CD14-positive monocyte (primary cell): ENCODE results near the gene SLAMF9. TPM values are rescaled to one million over a fixed set of nuclear protein-coding genes. Genes with fewer than 3 reads are reported as not detected.

Experiments used
- DNase-seq, 3 donors: peaks; one replicate each; pipeline ENCODE4 v3.0.0-alpha.2; 2011 to 2022
- H2AFZ ChIP-seq: 2 replicates; pipeline ENCODE4 v1.6.0; 2012; ENCODE audit warnings: mild to moderate bottlenecking, low read depth, low read length, inconsistent platforms; ENCODE audit not compliant: insufficient read depth, poor library complexity, severe bottlenecking
- H3K27ac ChIP-seq, 2 donors: 1 replicate in 1 of 2; 2 replicates in 1 of 2; pipeline ENCODE4 v1.5.1; 2012 to 2013; ENCODE audit warnings: low read length in 2 of 2, control low read depth in 1 of 2, inconsistent platforms in 1 of 2, low read depth in 1 of 2, mild to moderate bottlenecking in 1 of 2
- H3K27me3 ChIP-seq, 2 donors: one replicate each; pipeline versions ENCODE4 v1.6.0 to v1.6.1; 2011 to 2013; ENCODE audit warnings: low read length in 2 of 2; ENCODE audit not compliant: control insufficient read depth in 2 of 2, insufficient read depth in 2 of 2
- H3K36me3 ChIP-seq, 2 donors: replicated peaks in 1 of 2; 1 replicate in 1 of 2; 2 replicates in 1 of 2; pipeline versions ENCODE4 v1.5.1 to v1.6.1; 2012 to 2013; ENCODE audit warnings: low read length in 2 of 2, control low read depth in 1 of 2, inconsistent platforms in 1 of 2, mild to moderate bottlenecking in 1 of 2; ENCODE audit not compliant: insufficient read depth in 2 of 2, control insufficient read depth in 1 of 2
- H3K4me1 ChIP-seq, 2 donors: 1 replicate in 1 of 2; 2 replicates in 1 of 2; pipeline versions ENCODE4 v1.5.1 to v1.6.1; 2012 to 2013; ENCODE audit warnings: low read length in 2 of 2, control low read depth in 1 of 2, inconsistent platforms in 1 of 2, mild to moderate bottlenecking in 1 of 2, moderate library complexity in 1 of 2; ENCODE audit not compliant: insufficient read depth in 2 of 2, control insufficient read depth in 1 of 2
- H3K4me2 ChIP-seq: replicated peaks from 2 replicates; pipeline ENCODE3; 2012; ENCODE audit warnings: low read length, moderate library complexity, mild to moderate bottlenecking; ENCODE audit not compliant: poor library complexity, severe bottlenecking; ENCODE audit errors: extremely low read depth
- H3K4me3 ChIP-seq, 3 experiments: fragments of 200-600 bp in 1 of 3; sonication (generic) in 1 of 3; replicated peaks in 1 of 3; 1 replicate in 2 of 3; 2 replicates in 1 of 3; pipeline ENCODE4 v1.5.1; 2011 to 2013; ENCODE audit warnings: low read length in 3 of 3, mild to moderate bottlenecking in 3 of 3, control low read depth in 2 of 3, low read depth in 2 of 3, inconsistent platforms in 1 of 3, moderate library complexity in 1 of 3
- H3K79me2 ChIP-seq: 2 replicates; pipeline ENCODE4 v1.6.0; 2012; ENCODE audit warnings: mild to moderate bottlenecking, control low read depth, inconsistent platforms, low read length, moderate library complexity; ENCODE audit not compliant: insufficient read depth
- H3K9ac ChIP-seq: 2 replicates; pipeline ENCODE4 v1.6.0; 2017; ENCODE audit warnings: low read length, mild to moderate bottlenecking; ENCODE audit not compliant: insufficient read depth, poor library complexity, severe bottlenecking
- H3K9me3 ChIP-seq, 2 donors: replicated peaks in 1 of 2; 1 replicate in 1 of 2; 2 replicates in 1 of 2; pipeline versions ENCODE4 v1.5.1 to v1.6.1; 2012 to 2013; ENCODE audit warnings: low read length in 2 of 2, control low read depth in 1 of 2; ENCODE audit not compliant: control insufficient read depth in 1 of 2, insufficient read depth in 1 of 2
- H4K20me1 ChIP-seq: 2 replicates; pipeline ENCODE4 v1.6.0; 2012; ENCODE audit warnings: mild to moderate bottlenecking, low read length, control low read depth, moderate library complexity; ENCODE audit not compliant: insufficient read depth
- H3K27ac Mint-ChIP-seq, 7 donors: one replicate each; pipeline ENCODE4 v1.8.0; 2020; ENCODE audit warnings: mild to moderate bottlenecking in 7 of 7, mixed read lengths in 7 of 7, moderate library complexity in 6 of 7, inconsistent platforms in 2 of 7
- H3K27me3 Mint-ChIP-seq, 3 donors: one replicate each; pipeline ENCODE4 v1.8.0; 2021 to 2022; ENCODE audit warnings: low read depth in 3 of 3, mild to moderate bottlenecking in 3 of 3, mixed read lengths in 3 of 3, moderate library complexity in 3 of 3, inconsistent platforms in 1 of 3
- H3K36me3 Mint-ChIP-seq, 2 donors: one replicate each; pipeline ENCODE4 v1.8.0; 2020; ENCODE audit warnings: mixed read lengths in 2 of 2, inconsistent platforms in 1 of 2, mild to moderate bottlenecking in 1 of 2
- H3K4me1 Mint-ChIP-seq: one replicate; pipeline ENCODE4 v1.8.0; 2020; ENCODE audit warnings: mild to moderate bottlenecking, mixed read lengths
- H3K4me3 Mint-ChIP-seq, 2 donors: one replicate each; pipeline ENCODE4 v1.8.0; 2020; ENCODE audit warnings: mild to moderate bottlenecking in 2 of 2, mixed read lengths in 2 of 2, moderate library complexity in 1 of 2
- H3K9me3 Mint-ChIP-seq, 7 donors: one replicate each; pipeline ENCODE4 v1.8.0; 2020 to 2022; ENCODE audit warnings: mixed read lengths in 7 of 7, mild to moderate bottlenecking in 6 of 7, moderate library complexity in 6 of 7, inconsistent platforms in 2 of 7
- WGBS: methylation state at CpG from one replicate; pipeline ENCODE4 v1.1.5; 2013; ENCODE audit warnings: missing lambda C conversion rate; ENCODE audit not compliant: insufficient coverage; 5-methylcytosine and 5-hydroxymethylcytosine counted together
- intact Hi-C, 2 donors: fragments of 100-400 bp; cut with micrococcal nuclease; formaldehyde crosslinking; loops; one replicate each; pipeline versions ENCODE4 v1.15.0 to v1.15.1; 2023
- polyA plus RNA-seq, 3 donors: library from polyadenylated mRNA; depleted of rRNA in 1 of 3; unstranded in 2 of 3; stranded (reverse) in 1 of 3; fragments of 300-500 nt in 2 of 3; fragments of >200 nt in 1 of 3; fragmentation: Illumina TruSeq in 2 of 3; gene quantifications; 1 replicate in 2 of 3; 2 replicates in 1 of 3; pipeline ENCODE4 v1.2.3, GENCODE V29; 2012 to 2021
- TF ChIP-seq, protein P1 (sequence below): fragments of 200-600 bp; IDR thresholded peaks from one replicate; pipeline ENCODE4 v1.8.0; 2022; ENCODE audit warnings: antibody characterized with exemption, mild to moderate bottlenecking

SLAMF9 gene
- polyA plus RNA-seq, 3 donors, result 0.17 TPM; not detected in 2

- Mint-ChIP-seq H3K27me3 (peaks cover 0 to 8% (median 6%) of the 10 kb centered on the region in 3 donors), H3K9me3 (peaks cover 0 to 1% (median 0%) of the 10 kb centered on the region in 7 donors), H3K4me3 (peak overlapping the region in 1 of 2 donors; percentile 35), H3K4me1 (peaks cover 68% of the 10 kb centered on the region), H3K27ac (no peak overlapping the region), H3K36me3 (peaks cover 0 to 3% of the 10 kb centered on the region in 2 donors)
- Histone ChIP-seq H3K4me3 (no peak overlapping the region), H4K20me1 (no peaks in the 10 kb centered on the region), H2AFZ (no peak overlapping the region), H3K27me3 (no peaks in the 10 kb centered on the region), H3K9me3 (no peaks in the 10 kb centered on the region), H3K4me1 (peaks cover 40 to 52% of the 10 kb centered on the region in 2 donors), H3K9ac (no peak overlapping the region), H3K27ac (no peak overlapping the region), H3K79me2 (peaks cover 63% of the 10 kb centered on the region), H3K4me2 (no peak overlapping the region), H3K36me3 (no peaks in the 10 kb centered on the region)
- DNase-seq, result no peak
- TF ChIP-seq, protein P1, sequence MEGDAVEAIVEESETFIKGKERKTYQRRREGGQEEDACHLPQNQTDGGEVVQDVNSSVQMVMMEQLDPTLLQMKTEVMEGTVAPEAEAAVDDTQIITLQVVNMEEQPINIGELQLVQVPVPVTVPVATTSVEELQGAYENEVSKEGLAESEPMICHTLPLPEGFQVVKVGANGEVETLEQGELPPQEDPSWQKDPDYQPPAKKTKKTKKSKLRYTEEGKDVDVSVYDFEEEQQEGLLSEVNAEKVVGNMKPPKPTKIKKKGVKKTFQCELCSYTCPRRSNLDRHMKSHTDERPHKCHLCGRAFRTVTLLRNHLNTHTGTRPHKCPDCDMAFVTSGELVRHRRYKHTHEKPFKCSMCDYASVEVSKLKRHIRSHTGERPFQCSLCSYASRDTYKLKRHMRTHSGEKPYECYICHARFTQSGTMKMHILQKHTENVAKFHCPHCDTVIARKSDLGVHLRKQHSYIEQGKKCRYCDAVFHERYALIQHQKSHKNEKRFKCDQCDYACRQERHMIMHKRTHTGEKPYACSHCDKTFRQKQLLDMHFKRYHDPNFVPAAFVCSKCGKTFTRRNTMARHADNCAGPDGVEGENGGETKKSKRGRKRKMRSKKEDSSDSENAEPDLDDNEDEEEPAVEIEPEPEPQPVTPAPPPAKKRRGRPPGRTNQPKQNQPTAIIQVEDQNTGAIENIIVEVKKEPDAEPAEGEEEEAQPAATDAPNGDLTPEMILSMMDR, result no peak
- WGBS, result 91% methylated on average over 5 of the region's 6 CpGs
- intact Hi-C loops, result loop anchor here (2.0 to 10.0 kb wide), 3 partner anchors 62 to 156 kb away; partner anchors contain the start of gene IGSF8 (in 1 of the 2)
Observed at GRCh38 chr1:159938905-159939677, 14.9 kb downstream of the SLAMF9 start.

- peaks cover 63% of the 10 kb centered on the region for H3K79me2 ChIP-seq
- no peaks in the 10 kb centered on the region for H3K27me3 ChIP-seq
- peak overlapping the region; percentile 77 for H3K4me2 ChIP-seq
- H3K9me3 ChIP-seq, result no peaks in the 10 kb centered on the region
- H2AFZ ChIP-seq, result peak overlapping the region; percentile 59
- TF ChIP-seq, protein P1, result no peak
- Mint-ChIP-seq H3K36me3 (peaks cover 0 to 3% of the 10 kb centered on the region in 2 donors), H3K27me3 (peaks cover 0 to 6% (median 2%) of the 10 kb centered on the region in 3 donors), H3K4me1 (peaks cover 64% of the 10 kb centered on the region), H3K9me3 (peaks cover 0 to 1% (median 0%) of the 10 kb centered on the region in 7 donors), H3K4me3 (peak overlapping the region in 1 of 2 donors; percentile 35), H3K27ac (peak overlapping the region in 5 of 7 donors; percentile 48 to 74 (median 61))
- H3K27ac ChIP-seq, result peak overlapping the region in 1 of 2 donors; percentile 15
- H3K36me3 ChIP-seq, result no peaks in the 10 kb centered on the region
- 54% methylated on average over 6 of the region's 7 CpGs for WGBS
- H3K4me1 ChIP-seq, result peaks cover 40 to 50% of the 10 kb centered on the region in 2 donors
- H4K20me1 ChIP-seq, result no peaks in the 10 kb centered on the region
- H3K9ac ChIP-seq, result no peak overlapping the region
- DNase-seq, result peak in 1 of 3 donors; percentile 40
- intact Hi-C loops, result loop anchor here (2.0 to 10.0 kb wide), 3 partner anchors 62 to 156 kb away; partner anchors contain the start of gene IGSF8 (in 1 of the 2)
- H3K4me3 ChIP-seq, result peak overlapping the region in 1 of 3 experiments; percentile 63
Observed at GRCh38 chr1:159938211-159938852, 15.7 kb downstream of the SLAMF9 start.
